HG03159 (cell line): Measurements from ENCODE around the gene MIAT.

Source experiments
- ATAC-seq: cut with Tn5 transposase; IDR thresholded peaks from one replicate; pipeline ENCODE4 v1.9.1; 2021; ENCODE audit warnings: mild to moderate bottlenecking, moderate library complexity; ENCODE audit not compliant: unreplicated experiment

Gene MIAT

GRCh38 chr22:26665813-26666231 lies 8.4 kb downstream of the MIAT start:
- ATAC-seq: no peak

DNA sequence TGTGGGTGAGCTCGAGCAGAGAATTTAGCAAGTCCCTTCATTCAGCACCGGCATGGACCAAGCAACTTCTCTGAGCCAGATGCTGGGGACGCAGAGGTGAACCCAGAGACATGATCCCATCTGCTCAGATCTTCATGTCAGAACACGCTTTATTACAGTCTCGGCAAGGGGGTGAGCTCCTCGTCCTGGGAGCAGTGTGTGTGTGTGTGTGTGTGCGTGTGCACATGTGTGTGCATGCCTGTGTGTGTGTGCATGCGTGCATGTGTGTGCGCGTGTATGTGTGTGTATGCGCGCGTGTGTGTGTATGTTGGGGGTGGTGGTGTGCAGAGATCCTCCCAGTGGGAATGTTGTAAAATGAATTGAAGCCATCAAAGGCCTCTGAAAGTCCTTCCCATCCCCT lies 9.8 kb downstream of the MIAT start:
- ATAC-seq: no peak

DNA sequence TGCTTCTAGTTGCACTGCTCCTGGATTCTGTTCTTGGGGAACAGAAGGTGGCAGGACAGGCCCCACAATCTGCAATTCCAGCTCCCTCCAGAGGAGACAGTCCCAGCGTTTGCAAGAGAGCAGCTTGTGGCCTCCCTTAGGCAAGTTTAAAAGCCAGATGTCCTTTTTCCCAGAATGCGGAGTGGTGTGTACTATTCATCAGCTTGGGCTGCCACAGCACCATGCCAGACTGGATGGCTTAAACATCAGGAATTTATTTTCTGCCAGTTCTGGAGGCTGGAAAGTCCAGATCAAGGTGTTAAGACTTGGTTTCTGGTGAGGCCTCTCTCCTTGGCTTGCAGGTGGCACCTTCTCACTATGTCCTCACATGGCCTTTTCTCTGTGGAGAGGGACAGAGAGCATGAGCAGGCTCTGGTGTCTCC lies 11.7 kb downstream of the MIAT start:
- no peak for ATAC-seq

GRCh38 chr22:26670459-26670858 lies 13.1 kb downstream of the MIAT start:
- ATAC-seq: no peak

- ATAC-seq: peak; percentile 26
Observed at GRCh38 chr22:26671317-26672059, 14.1 kb downstream of the MIAT start.

GRCh38 chr22:26672060-26672471 lies 14.7 kb downstream of the MIAT start:
- ATAC-seq: no peak

DNA sequence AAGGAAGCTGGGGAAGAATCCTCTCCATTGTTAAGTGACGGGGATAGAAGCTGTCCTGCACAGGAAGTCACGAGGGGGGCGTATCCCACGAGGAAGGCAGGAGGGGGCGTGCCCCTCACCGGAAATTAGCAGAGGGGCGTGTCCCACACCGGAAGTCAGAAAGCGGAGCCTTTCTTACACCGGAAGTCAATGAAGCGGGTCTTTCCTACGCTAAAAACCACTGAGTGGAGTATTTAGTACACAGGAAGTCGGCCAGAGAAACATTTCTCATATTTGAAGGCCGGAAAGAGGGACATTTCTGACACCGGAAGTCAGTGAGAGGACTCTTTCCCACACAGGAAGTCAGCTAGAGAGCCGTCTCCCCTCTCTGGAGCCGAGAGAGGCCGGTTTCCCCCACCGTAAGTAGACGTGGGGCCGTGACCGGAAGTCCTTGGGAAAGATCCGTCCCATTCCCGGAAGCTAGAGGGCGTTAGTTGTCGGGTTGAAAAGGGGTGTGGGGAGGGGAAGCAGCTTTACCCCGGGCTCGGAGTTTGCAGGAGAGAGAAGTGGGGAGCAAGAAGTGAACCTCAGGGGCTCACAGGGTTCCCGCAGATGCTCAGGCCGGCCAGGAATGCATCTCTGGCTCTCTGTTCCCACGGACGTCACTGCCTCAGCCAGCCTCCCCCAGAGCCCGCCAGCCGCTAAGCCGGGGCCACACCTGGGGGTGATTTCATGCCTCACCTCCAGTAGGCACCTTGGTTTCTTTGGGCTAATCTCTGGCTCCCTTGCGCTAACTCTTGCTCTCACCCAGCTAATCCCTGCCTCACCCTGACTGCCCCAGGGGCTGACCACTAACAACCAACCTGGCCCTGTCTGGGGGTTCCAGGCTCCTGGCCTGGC lies 15.4 kb downstream of the MIAT start:
- peak; percentile 53 for ATAC-seq

- no peak for ATAC-seq
Observed at GRCh38 chr22:26673486-26673885, 16.1 kb downstream of the MIAT start.

GRCh38 chr22:26674211-26675190 lies 17.1 kb downstream of the MIAT start:
- no peak for ATAC-seq

- ATAC-seq: no peak
Observed at GRCh38 chr22:26675687-26676268, 18.4 kb downstream of the MIAT start.

DNA sequence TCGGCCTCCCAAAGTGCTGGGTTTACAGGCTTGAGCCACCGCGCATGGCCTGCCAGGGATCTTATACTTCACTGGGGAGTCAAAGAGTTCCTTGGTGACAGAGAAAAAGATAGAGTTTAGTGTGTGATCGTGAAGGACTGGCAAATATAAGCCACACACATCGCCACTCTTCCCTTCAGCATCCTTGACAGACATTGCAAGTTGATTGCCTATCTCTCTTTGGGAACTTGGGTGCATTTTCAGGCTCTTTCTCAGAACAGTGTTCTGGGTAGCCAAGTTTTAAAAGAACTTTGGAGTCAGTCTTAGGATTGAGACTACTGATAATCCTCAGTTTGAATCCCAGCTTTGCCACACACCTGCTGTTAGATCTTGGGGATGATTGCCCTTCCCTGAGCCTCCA lies 19.8 kb downstream of the MIAT start:
- no peak for ATAC-seq

GRCh38 chr22:26679003-26679629 lies 21.7 kb downstream of the MIAT start:
- no peak for ATAC-seq

DNA sequence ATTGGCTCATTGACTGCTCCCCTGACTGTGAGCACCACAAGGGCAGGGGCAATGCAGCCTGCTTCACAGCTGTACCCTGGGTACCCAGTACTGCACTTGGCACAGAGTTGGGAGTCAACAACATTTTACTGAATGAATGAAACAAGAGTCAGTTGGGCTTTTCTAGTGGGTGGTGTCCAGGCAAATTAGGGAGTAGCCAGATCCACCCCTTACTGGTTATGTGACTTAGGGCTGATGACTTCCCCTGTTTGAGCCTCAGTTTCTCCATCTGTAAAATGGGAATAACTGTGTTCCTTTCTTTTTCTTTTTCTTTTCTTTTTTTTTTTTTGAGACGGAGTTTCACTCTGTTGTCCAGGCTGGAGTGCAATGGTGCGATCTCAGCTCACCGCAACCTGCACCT lies 23.1 kb downstream of the MIAT start:
- ATAC-seq: no peak

DNA sequence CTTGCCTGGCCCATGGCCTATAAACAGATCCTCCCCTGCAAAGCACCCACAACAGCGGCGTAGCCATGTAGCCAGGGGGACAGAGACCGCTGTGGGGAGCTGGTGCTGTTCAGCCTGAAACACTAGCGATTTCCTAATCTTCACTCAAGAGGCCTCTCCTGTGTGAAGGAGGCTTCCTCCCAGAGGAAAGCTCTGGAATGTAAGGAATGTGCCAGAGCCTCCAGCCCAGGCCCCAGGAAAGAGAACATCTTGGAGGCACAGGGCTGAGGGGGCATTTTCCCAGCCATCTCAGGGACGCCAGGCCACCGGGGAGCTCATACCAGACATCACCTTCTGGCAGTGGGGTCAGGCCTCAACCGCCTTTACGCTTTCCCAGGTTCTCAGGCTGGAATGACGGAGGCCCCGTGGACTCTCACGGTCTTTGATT lies 24.0 kb downstream of the MIAT start:
- ATAC-seq: no peak

- ATAC-seq: no peak
Observed at GRCh38 chr22:26684168-26684567, 26.8 kb downstream of the MIAT start.

GRCh38 chr22:26685601-26686000 lies 28.2 kb downstream of the MIAT start:
- ATAC-seq: no peak

GRCh38 chr22:26687439-26687838 lies 30.1 kb downstream of the MIAT start:
- no peak for ATAC-seq

- ATAC-seq: no peak
Observed at GRCh38 chr22:26689513-26690301, 32.3 kb downstream of the MIAT start.

- ATAC-seq: no peak
Observed at GRCh38 chr22:26690654-26691376, 33.4 kb downstream of the MIAT start.
